ENCODE results near the gene ZNF385A.

Gene ZNF385A

DNA sequence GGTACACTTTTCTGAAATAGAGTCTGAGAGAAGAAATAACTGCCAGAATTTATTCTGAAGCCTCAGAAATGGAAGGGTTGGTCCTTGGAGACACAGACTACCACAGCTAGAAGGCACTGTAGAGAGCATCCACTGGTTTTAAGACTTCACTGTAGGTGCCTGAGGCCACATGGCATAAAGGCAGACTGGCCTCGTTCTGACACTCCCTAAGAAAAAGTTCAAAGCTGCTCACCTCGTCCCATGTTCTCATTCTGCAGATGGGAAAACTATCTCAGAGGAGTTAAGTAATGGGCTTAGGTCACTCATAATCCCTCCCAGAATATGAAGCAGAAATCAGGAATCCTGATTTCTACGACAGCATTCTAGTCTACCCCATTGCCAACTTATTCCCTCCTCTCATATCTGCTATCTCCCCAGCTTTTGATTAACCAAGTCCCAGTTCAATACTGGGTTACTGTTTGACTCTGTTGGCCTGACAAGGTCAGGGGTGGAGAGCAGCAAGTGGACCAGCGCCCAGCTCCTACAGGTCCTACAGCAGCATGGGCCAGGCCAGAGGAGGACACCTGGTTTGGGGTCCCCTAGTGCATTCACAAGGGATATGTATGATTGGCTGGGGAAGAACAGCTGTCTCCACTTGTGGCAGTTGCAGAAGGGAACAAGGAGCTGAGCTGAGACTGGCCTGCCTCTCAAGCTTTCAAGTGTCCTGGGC lies 30.8 kb upstream of the ZNF385A start:
- DNase-seq, result no peak

DNA sequence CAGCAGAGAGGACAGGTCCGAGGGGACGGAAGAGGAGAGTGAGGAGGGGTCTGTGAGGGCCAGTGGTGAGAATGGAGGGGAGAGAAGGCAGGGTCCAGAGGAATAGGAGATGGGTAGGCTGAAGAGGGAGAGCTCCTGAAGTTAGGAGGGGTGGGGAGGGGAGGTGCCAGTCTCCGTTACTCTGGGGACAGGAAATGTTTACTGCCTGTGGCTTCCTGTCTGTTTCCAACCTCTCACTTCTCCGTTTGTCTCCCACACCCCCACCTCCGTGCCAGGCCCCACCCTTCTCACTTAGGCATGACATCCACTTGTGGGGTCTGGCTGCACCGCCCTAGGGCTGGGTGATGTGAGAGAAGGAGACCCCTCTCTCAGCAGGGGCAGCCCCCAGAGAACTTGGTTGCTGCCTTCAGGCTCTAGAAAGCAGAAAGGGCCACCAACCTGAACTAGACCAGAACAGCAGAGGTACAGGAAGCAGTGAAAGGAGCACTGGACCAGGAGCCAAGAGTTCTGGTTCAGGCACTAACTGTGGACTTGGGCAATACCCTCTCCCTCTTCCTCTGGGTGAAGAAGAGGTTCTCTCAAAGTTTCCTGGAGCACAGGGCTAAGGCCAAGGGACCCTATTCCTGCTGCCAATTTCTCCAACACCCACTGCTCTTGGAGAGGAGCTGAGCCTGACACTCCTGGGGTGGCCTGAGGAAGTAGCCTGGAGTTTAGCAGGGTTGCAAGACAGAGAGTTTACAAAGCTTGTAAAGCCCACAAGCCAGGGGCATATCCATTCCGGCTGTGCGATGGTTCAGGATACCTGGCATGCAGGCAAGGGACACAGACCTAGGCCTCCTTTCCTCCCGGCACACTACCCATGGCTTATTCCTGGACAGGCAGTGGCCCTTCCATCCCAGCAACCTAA lies 29.0 kb upstream of the ZNF385A start:
- DNase-seq, result no peak

DNA sequence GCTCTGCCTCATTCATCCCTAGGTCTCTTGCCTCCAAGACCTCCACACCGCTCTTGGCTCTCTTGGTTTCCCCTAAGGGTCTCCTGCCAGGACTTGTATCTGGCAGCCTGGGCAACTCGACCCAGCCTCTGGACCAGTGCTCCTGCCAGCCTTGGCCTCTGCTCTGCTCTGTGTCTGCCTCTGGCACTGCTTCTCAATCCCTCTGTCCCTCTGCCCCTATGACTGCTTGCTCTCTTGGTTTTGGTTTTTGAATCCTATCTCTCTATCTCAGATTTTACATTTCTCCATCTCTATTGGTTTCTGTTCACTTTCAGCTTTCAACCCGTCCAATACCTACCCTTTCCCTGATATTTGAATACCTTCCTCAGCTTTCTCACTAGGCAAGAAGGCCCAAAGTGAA lies 28.3 kb upstream of the ZNF385A start:
- DNase-seq, result no peak

DNA sequence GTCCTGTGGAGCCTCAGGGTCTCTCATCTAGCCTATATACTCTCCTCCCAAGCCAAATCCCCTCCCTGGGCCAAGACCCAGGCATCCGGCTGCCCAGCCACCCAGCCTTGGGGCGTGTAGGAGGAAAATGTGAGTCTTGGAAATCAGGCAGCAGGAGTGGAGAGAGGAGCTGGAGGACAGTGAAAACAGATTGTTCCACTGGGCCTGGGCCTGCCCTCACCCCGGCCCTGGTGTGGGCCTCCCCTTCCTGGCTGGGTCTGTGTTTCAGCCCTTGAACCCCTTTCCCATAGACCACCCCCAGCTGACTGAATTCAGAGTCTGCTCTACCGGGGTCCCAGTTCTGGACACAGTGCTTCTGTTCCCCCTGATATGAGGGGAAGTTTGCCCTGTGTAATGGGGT lies 27.8 kb upstream of the ZNF385A start:
- DNase-seq, result no peak

DNA sequence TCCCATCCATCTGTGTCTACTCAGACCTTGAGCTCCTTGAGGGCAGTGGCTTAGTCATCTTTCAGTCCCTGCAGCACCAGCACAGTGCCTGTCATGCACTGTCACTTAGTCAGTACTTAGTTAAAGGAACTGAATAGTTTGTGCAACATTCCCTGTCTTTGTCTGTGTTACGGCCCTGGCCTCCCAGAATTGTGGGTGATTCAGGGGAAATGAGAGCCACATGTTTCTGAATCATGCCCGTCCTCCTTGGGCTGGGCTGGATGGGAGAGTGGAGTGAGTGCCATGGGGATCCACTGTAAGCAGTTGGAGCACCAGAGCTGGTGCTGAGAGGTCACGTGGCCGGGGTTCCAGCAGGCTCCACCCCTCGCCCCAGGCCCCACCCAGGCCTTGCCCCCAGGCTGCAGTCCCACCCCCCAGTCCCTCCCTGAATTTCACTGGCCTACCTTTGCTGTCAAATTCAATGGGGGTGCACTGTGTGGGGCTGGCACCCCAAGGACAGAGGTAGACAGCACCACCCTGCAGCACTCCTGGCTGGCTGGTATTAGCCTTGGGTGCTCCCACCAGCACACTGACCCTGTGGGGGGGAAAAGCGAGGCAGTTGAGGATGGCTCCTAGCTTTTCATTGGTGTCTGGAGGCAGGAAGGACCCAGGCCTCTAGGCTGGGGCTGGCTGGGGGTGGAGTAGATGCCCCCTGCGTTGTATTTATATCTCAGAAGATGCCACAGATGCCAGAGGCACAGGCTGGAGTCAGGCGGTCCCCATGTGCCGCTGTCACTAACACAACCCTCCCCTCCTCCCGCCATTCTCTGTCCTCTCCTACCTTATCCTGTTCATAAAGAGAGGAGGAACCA lies 27.1 kb upstream of the ZNF385A start:
- DNase-seq, result no peak

DNA sequence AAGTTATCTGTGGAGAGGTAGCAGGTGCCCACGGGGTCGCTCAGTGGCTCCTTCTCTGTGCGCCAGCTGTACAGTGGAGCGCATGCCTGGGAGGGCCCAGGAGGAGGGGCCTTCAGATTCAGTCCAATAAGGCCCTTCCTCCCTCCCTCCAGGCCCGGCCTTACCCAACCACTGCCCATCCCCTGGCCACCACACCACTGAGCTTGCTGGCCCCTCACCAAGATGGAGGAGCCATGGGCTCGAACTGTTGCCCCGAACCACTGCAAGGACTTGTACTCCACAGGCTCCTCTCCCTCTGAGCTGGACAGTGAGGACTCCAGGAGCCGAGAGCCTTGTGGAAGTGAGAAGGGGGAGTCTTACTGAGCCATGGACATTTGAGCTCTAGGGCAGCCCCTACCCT lies 24.7 kb upstream of the ZNF385A start:
- DNase-seq, result peak; percentile 60 to 74

DNA sequence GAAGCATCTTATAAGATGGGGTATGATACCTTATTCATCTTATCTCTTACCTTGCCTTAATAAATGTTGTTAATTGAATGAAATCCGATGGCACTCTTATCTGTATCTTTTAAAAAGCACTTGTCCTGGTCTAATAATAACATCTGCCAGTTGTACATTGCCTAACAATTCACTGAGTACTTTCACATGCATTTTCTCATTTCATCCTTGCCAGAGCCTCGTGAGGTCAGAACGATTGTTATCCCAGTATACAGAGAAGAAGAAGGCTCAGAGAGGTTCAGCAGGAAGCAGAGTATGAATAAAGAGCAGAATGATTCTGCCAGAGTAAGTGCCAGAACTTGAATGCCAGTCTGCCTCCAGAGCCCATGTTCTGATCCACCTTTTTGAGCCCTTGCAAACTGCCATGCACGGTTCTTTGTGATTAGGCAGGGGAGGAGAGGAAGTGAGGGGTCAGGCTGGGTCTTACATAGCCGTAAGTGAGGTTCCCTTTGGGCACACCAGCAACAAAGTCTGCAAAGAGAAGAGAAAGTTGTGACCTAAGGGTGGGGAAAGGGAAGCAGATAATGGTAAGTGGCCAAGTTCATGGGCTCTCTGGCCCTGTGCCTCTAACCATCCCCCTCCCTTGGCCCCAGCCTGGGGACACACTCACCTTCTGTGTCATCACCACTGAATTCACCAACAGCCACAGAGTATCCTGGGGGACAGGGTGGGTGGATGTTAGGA lies 22.8 kb upstream of the ZNF385A start:
- DNase-seq, result no peak

DNA sequence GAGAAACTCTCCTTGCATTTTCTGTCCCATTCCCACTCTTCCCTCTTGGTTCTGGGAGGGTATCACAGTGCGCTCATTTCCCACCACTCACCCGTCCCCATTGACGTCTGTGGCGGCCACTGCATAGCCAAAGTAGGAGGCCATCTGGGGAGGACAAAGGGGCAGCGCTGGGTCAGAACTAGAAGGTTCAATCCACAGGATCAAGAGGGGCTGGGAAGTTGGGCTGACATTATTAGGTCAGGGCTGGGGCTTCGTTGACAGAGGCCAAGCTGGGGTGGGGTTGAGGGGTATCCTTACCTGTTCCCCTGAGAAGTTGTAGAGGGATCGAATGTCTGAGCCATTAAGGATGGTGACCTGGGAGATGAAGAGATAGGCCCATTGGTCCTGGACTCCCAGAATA lies 21.0 kb upstream of the ZNF385A start:
- no peak for DNase-seq

DNA sequence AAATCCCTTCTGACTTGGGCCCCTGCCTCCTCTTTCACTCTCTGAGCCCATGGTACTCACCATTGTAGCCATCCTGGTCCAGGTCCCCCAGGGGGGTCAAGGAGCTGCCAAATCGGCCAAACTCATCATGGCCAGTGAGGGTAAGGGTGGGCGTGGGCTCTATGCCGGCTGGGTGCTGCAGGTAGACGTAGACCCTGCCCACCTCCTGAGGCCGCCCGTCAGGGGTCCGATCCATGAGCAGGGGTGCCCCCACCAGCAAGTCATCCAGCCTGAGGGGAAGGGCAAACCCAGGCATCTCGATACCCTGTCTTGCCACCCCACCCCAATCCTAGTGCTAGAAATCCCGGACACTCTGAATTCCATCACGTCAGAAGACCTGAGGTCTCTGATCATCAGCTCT lies 20.6 kb upstream of the ZNF385A start:
- no peak for DNase-seq

DNA sequence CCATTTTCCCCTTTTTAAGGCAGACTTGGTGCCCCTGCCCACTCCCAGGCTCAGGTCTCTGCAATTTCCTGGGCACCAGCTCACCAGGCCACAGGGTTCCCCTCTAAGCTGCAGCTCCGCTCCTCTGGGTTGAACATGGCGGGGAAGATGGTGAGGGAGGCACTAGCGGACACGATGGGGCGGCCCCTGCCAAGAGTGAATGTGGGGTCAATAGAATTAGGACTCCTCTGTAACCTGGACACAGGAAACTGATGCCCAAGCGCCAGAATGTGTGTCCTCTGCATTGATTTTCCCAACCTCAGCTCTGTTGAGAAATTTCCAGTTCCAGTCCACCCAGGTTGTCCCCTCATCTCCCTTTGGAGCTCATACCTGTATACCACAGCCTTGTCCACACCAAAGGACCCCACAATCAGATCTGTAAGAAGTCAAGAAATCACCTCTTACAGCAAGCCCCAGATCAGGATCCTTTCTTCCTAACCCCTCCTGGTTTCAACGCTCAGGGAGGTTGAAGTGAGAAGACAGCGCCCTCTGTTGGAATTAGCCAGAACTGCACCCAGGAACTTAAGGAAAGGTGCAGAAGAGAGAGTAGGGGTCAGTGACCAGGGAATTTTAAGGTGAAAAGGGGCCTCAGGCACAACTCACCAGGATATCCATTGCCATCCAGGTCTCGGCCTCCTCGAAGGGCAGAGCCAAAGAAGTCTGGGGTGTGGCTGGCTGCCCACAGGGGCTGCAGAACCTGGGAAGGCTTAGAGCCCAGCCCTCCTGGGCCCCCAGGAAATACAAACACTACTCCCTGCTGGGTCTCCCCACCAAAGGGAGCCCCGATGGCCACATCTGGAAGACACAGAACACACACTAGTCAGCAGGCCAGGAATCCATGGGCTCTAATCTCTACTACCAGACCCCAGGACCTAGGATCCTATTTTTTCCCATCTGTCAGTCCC lies 19.8 kb upstream of the ZNF385A start:
- DNase-seq, result peak; percentile 38 to 42

DNA sequence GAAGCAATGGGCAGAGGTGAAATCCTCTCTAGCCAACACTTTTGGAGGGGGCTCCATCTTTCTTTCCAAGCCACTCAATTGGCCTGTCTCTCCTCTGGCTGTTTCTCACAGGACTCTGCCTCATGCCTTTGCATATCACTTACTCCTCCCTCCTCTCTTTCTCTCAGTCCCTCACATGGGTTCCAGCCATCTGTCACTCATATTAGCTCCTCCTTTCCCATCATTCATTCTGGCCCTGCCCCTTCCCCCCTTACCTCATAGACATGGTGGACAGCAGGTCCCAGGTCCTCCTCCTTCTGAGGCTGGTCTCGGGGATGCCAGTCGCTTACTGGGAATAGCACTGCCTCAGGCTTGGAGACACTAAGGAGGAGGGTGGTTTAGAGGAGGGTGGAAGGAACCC lies 16.6 kb upstream of the ZNF385A start:
- DNase-seq, result no peak

DNA sequence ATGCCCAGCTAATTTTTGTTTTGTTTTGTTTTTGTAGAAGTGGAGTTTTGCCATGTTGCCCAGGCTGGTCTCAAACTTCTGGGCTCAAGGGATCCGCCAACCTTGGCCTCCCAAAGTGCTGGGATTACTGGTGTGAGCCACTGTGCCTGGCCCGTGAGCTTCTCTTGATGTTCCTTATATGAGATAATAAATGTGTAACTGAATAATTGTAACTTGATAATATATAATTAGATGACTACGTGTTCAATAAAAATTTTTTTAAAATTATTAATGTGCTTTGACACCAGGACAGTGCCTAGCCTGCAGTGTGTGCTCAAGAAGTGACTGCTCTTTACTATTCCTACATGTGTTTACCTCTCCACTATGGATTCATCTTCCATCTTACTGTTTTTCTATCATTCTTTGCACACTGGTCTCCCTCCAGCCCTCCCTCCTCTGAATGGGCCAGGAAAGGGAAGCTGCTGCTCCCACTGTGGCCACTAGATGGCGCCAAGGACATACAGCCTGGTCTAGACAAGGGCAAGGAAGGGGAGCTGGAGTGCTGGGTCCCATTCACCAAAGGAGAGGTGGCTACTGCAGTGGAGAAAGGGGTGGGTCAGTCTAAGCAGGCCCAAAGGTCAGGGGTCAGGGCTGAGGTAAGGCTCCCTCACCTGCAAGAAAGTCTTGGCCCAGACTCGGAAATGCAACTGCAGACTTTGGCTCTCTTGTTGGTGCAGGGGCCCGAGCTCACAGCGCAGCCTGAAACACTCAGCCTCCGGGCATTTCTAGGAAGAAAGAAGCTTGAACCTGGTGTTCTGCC lies 14.7 kb upstream of the ZNF385A start:
- peak; percentile 63 to 76 for DNase-seq

DNA sequence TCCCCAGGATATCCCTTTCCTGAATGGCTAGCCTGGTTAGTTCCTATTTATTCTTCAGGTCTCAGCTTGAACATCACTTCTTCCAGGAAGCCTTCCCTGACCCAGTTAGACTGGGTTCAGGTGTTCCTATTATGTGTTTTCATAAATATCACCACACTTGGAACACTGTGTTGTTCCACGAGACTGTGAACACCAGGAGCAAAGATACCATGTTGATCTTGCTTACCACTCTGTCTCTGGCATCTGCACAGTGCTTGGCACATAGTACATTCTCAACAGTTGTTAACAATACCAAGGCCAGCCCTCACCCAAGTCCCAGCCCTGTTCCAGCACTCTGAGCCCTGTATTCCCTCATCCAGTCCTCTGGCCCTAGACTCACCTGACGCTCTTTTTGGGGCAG lies 13.7 kb upstream of the ZNF385A start:
- DNase-seq, result no peak

DNA sequence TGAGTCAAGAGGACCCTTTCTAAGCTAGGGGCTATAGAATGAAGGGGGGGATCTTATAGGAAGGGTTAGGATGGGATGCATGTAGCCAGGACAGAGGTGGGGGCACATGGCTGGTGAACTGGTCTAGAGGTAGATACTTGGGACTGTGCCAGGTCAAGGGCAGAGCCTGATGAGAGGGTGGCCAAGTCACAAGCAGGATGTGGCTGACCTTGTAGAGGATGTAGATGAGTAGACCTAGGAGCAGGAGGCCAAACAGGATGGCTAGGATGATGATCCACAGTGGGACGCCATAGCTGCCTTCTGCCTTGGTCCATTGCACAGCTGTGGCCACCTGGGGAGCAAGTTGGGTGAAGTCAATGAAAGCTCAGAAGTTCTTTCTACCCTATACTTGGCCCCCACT lies 12.6 kb upstream of the ZNF385A start:
- no peak for DNase-seq

DNA sequence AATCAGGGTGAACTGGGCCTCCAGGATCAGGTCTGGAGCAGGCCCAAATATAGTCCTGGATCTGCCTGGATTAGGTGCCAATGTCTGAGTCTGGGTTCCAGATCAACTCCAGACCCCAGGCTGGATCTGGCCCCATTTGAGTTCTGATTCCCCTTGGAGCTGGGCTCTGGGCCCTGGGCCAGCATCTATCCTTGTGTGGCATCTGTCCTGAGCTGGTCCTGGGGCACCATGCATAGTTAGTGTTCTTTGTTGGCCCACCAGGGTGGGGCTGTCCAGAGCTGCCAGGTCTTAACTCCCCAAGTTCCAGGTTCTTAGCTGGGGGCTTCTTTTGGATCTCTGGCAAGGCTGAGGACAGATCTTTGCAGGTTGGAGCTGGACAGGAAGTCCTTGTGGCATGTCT lies 11.0 kb upstream of the ZNF385A start:
- DNase-seq, result no peak

DNA sequence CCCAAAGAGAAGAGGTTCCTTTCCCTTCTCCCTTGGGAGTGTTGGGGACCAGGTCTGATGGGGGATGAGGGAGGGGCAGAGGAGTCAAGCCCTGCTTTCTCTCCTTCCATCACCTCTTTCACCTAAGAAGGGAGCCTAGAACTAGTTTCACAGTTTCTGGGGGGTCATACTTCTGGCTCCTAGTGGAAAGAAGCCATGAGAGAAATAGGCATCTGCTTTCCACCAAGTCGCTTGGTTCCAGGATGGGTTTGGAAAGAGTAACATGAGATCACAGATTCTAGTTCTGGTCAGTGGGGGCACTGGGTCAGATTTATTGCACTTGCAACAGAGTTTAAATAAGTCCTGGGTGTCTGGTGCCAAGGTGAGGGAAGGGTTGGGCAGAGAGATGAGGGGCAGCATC lies 10.5 kb upstream of the ZNF385A start:
- DNase-seq, result no peak

DNA sequence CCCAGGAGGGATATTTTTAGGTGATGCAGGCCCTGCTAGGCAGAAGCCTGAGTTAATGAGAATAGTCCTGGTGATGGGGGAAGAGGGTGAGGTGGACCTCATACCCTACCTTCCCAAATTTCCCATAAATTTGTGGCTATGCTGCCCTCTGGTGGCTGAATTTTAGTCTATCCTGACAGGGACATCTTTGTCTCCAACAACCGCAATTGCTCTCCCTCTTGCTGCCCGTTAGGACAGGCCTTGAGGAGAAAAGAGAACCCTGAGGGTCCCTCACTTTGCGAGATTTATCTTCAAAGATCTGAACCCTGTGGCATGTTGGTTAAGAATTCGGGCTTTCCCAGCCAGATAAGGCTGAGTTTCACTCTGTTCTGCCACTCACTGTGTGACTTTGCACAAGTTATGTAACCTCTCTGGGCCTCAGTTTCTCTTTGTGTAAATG lies 9.8 kb upstream of the ZNF385A start:
- peak; percentile 57 to 60 for DNase-seq

DNA sequence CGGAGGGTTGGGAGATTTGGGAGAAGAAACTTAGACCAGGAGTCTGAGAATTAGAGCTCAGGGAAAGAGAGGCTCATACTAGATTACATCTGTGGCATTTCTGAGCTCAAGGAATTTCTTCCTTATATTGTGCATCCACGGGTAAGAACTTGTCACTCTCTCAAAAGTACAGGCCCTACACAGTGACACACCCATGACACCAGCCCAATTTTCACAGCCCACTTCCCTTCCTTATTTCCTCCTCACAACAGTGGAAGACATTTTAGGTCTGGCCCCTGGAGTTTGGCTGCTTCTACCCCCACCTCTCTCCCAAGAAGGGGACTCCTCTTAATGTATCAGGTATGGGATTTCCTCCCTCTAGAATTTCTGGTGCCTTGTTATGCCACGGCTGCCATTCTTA lies 9.2 kb upstream of the ZNF385A start:
- no peak for DNase-seq

DNA sequence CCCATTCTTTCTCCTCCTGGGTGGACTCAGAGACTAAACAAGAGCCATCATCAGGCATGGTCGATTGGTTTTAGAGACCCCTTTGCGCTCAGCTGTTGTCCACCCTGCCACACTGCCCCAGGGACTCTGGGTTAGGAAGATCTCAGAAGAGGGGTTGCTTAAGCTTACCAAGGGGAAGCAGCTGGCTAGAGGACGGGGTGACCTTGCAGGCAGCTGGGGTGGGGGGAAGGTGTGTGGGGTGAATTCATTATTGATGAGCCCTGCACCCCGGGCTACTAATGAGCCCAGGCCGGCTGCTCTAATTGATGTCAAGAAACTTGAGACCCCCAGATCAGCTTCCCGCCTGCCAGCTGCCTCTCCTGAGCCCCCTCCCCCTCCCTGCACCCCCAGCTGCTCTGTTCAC lies 8.7 kb upstream of the ZNF385A start:
- no peak for DNase-seq

DNA sequence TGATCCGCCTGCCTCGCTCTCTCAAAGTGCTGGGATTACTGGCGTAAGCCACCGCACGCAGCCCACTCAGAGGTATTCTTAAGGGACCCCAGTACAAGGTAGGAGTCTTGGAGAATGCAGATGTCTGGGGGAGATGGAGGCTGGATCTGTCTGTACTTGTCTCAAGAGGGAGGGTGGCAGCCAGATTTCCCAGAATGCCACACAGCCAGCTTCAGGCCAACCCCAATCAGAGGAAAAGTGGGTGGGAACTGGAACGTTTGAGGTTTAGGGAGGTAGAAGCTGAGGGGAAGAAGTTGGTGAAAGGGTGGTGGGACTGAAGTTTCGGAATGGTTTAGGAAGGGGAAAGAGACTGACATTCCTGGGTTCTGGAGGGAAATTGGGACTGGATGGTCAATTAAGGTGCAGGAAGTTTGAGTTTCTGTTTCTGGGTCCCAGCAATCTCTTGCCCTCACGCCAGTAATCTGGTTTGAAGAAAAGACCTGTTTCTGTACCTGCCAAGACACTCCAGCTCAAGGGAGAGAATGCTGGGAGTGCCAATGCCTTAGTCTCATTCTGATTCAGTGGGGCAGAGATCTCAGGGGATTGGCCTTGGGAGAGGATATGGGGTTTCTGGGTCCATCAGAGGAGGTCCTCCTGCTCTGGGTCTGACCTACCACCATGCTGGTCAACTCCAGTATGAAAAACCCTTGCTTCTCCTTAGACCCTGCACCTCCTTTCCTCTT lies 8.1 kb upstream of the ZNF385A start:
- DNase-seq, result no peak

Data from SHP77 (cell line).